Parathyroid adenoma (tissue), 2 donors: ENCODE data around the gene SHC4.
"Not testable (repeated sequence)": the region's sequence is repeated elsewhere in the genome, so short reads cannot be mapped to it uniquely, and the experiment has no call there.

Experiments
- H2AFZ ChIP-seq: fragments of 300-600 bp; sonication (generic); one replicate; pipeline ENCODE4 v1.7.0; 2017; ENCODE audit warnings: antibody characterized with exemption, mild to moderate bottlenecking
- H3K27ac ChIP-seq: fragments of 300-600 bp; sonication (generic); one replicate; pipeline ENCODE4 v1.7.0; 2017
- H3K27me3 ChIP-seq: fragments of 300-600 bp; sonication (generic); one replicate; pipeline ENCODE4 v1.7.0; 2017; ENCODE audit warnings: low read length; ENCODE audit not compliant: control insufficient read depth, insufficient read depth
- H3K36me3 ChIP-seq: fragments of 300-600 bp; sonication (generic); one replicate; pipeline ENCODE4 v1.7.0; 2017; ENCODE audit warnings: low read length; ENCODE audit not compliant: control insufficient read depth, insufficient read depth
- H3K4me1 ChIP-seq: fragments of 300-600 bp; sonication (generic); one replicate; pipeline ENCODE4 v1.7.0; 2017; ENCODE audit warnings: control low read depth
- H3K4me2 ChIP-seq: fragments of 300-600 bp; sonication (generic); one replicate; pipeline ENCODE4 v1.7.0; 2017; ENCODE audit warnings: low read length
- H3K4me3 ChIP-seq: fragments of 300-600 bp; sonication (generic); one replicate; pipeline ENCODE4 v1.7.0; 2017; ENCODE audit warnings: low read depth, low read length
- H3K79me2 ChIP-seq: fragments of 300-600 bp; sonication (generic); one replicate; pipeline ENCODE4 v1.7.0; 2017; ENCODE audit warnings: control low read depth
- H3K9ac ChIP-seq: fragments of 300-600 bp; sonication (generic); one replicate; pipeline ENCODE4 v1.7.0; 2017; ENCODE audit warnings: mild to moderate bottlenecking
- H3K9me3 ChIP-seq: fragments of 300-600 bp; sonication (generic); one replicate; pipeline ENCODE4 v1.7.0; 2017; ENCODE audit warnings: low read length; ENCODE audit not compliant: control insufficient read depth
- TF ChIP-seq, protein P1 (sequence below): fragments of 300-600 bp; sonication (generic); IDR thresholded peaks from one replicate; pipeline ENCODE4 v1.7.0; 2017; ENCODE audit warnings: antibody characterized with exemption, mild to moderate bottlenecking
- donor health status: primary hyperparathyroidism.

Gene SHC4

DNA sequence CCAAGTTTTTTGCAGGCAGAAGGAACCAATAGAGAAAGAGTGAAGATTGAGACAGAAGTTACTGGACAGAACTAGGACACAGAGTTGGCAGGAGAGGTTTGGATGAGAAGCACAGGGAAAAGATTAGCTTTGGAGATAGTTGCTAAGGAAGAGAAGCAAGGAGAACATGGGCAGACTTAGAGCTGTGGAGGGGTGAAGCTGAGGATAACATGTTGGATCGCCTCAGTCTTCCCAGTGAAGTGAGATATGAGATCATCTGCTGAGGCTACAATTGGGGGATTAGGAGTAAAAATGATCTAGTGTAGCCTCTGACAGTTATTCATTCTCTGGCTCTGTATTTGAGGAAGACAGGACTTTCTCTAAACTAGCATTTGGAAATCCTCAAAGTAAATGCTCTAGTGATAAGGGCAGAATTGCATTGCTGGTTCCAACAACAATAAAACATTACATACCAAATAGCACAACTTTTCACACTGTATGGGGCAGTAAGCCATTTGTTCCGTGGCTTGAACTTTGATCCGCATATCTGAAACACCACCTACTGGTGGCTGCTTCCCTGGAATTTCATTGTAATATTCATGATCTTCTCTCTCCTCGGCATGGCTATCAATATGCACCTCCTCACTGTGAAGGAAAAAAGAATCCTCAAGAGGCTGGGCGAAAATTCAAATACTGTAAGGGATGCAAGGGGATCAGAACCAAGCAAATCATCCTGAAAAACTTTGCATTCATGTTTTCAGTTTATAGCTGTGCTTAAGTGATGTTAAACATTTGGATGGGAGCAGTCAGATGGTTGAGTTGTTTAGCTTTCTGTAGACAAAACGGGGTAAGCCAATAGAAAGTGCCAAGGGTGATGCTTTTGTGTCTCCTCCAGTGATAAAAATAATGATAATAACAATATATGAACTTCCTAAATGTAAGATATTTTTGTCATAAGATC is 107.9 kb downstream of the SHC4 start:
- H3K9me3 ChIP-seq = no peaks in the 10 kb centered on the region
- TF ChIP-seq, protein P1, sequence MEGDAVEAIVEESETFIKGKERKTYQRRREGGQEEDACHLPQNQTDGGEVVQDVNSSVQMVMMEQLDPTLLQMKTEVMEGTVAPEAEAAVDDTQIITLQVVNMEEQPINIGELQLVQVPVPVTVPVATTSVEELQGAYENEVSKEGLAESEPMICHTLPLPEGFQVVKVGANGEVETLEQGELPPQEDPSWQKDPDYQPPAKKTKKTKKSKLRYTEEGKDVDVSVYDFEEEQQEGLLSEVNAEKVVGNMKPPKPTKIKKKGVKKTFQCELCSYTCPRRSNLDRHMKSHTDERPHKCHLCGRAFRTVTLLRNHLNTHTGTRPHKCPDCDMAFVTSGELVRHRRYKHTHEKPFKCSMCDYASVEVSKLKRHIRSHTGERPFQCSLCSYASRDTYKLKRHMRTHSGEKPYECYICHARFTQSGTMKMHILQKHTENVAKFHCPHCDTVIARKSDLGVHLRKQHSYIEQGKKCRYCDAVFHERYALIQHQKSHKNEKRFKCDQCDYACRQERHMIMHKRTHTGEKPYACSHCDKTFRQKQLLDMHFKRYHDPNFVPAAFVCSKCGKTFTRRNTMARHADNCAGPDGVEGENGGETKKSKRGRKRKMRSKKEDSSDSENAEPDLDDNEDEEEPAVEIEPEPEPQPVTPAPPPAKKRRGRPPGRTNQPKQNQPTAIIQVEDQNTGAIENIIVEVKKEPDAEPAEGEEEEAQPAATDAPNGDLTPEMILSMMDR = peak; percentile 10
- H3K27ac ChIP-seq = no peak overlapping the region
- H3K27me3 ChIP-seq = no peaks in the 10 kb centered on the region
- H2AFZ ChIP-seq = peak overlapping the region; percentile 20
- no peak overlapping the region for H3K4me2 ChIP-seq
- no peaks in the 10 kb centered on the region for H3K79me2 ChIP-seq
- H3K4me1 ChIP-seq = no peaks in the 10 kb centered on the region
- H3K9ac ChIP-seq = no peak overlapping the region
- no peak overlapping the region for H3K4me3 ChIP-seq
- H3K36me3 ChIP-seq = no peaks in the 10 kb centered on the region

DNA sequence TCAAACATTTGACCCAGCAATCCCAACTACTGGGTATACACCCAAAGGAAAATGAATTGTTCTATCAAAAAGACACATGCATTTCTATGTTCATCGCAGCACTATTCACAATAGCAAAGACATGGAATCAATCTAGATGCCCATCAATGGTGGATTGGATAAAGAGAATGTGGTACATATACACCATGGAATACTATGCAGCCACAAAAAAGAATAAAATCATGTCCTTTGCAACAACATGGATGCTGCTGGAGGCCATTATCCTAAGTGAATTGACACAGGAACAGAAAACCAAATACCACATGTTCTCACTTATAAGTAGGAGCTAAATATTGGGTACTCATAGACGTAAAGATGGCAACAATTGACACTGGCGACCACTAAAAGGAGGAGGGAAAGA is 109.3 kb downstream of the SHC4 start:
- not testable (repeated sequence) for H3K36me3 ChIP-seq, H3K4me1 ChIP-seq, H2AFZ ChIP-seq, H3K27ac ChIP-seq, H3K9ac ChIP-seq, H3K9me3 ChIP-seq, H3K27me3 ChIP-seq, H3K79me2 ChIP-seq, H3K4me3 ChIP-seq, H3K4me2 ChIP-seq

DNA sequence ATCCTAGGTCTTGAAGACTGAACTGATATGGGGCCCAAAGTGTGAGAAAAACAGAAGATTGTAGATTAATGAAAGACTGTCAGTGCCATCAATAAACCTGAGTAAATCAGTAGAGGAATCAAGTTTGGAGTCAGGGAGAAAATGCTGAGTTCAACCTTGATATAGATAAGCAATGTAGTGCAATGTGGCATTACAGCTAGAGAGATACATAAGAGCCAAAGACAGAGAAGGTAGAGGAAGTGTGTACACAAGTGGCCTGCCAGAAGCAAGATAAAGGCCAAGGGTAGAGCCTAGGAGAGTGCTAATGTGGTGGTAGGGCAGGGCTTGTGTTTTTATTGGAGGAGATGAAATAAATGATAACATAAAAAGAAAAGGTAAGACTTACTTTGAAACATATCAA is 111.8 kb downstream of the SHC4 start:
- Histone ChIP-seq H3K4me1 (no peaks in the 10 kb centered on the region), H3K27ac (no peak overlapping the region), H3K9ac (no peak overlapping the region), H3K4me3 (no peak overlapping the region), H3K27me3 (no peaks in the 10 kb centered on the region), H3K4me2 (no peak overlapping the region), H3K9me3 (no peaks in the 10 kb centered on the region), H3K36me3 (no peaks in the 10 kb centered on the region), H2AFZ (no peak overlapping the region), H3K79me2 (no peaks in the 10 kb centered on the region)
- TF ChIP-seq, protein P1 = no peak

DNA sequence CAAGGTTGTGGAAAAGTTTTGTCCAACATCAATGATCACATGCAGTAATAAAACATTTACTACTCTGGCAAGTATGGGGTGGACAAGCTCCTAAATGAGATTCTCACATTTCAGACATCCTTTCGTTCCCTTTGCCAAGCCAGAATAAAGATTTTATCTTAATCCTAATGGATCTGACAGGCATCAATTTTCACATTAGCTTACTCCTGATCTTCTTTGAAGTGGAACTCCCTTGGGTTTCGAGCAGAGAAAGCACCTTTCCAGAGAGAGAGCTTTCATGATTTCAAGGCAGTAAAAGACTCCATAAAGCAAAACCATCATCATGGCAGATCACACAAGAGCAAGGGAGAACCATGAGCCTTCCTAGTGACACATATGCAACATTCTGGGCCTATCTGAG is 113.1 kb downstream of the SHC4 start:
- Histone ChIP-seq H3K27ac (no peak overlapping the region), H3K4me1 (no peaks in the 10 kb centered on the region), H3K27me3 (no peaks in the 10 kb centered on the region), H3K9me3 (no peaks in the 10 kb centered on the region), H3K4me3 (no peak overlapping the region), H3K4me2 (no peak overlapping the region), H3K36me3 (no peaks in the 10 kb centered on the region), H3K9ac (no peak overlapping the region), H2AFZ (no peak overlapping the region), H3K79me2 (no peaks in the 10 kb centered on the region)
- TF ChIP-seq, protein P1 = no peak

DNA sequence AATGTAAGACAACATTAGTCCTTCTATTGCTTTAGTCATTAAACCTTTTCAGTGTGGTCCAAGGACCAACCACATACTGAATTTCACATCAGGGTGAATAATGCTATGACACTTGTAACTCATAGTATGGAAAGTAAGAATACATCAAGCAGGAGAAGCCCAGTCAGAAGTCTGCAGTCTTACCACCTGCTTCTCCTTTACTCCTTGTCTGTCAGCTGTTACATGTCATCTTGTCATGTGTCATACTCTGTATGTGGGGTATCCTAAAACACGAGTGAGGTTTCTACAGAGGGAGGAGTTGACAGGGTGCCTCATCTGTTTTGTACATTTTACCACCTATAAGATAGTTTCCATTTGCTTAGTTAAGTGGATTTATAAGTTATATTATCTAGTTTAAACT is 118.6 kb downstream of the SHC4 start:
- H3K4me3 ChIP-seq = no peak overlapping the region

More for the DNA sequence above, 118.6 kb downstream of the SHC4 start:
- TF ChIP-seq, protein P1 = no peak
- no peaks in the 10 kb centered on the region for H3K36me3 ChIP-seq
- no peaks in the 10 kb centered on the region for H3K27me3 ChIP-seq
- H3K4me2 ChIP-seq = no peak overlapping the region
- H3K27ac ChIP-seq = no peak overlapping the region
- no peaks in the 10 kb centered on the region for H3K79me2 ChIP-seq
- no peak overlapping the region for H2AFZ ChIP-seq
- no peak overlapping the region for H3K9ac ChIP-seq
- H3K4me1 ChIP-seq = no peaks in the 10 kb centered on the region
- no peaks in the 10 kb centered on the region for H3K9me3 ChIP-seq
